Thyroid gland (tissue), 4 donors: Measurements from ENCODE around the gene JSRP1. TPM values are rescaled to one million over a fixed set of nuclear protein-coding genes. Genes with fewer than 3 reads are reported as not detected.

Source experiments
- DNase-seq, 2 donors: peaks; one replicate each; pipeline ENCODE4 v3.0.0-alpha.2; 2019
- H3K27ac ChIP-seq, 3 donors: fragments of 200-600 bp; sonication (generic); 1 replicate in 2 of 3; 2 replicates in 1 of 3; pipeline ENCODE4 v1.5.1; 2016 to 2019; ENCODE audit warnings: mild to moderate bottlenecking in 1 of 3, moderate library complexity in 1 of 3
- H3K27me3 ChIP-seq: fragments of 200-600 bp; sonication (generic); one replicate; pipeline ENCODE4 v1.5.1; 2019
- H3K36me3 ChIP-seq, 2 donors: fragments of 200-600 bp; sonication (generic); one replicate each; pipeline ENCODE4 v1.5.1; 2016 to 2019
- H3K4me1 ChIP-seq, 2 donors: fragments of 200-600 bp; sonication (generic); one replicate each; pipeline ENCODE4 v1.5.1; 2017 to 2019
- H3K4me3 ChIP-seq, 3 donors: fragments of 200-600 bp; sonication (generic); replicated peaks in 1 of 3; 1 replicate in 2 of 3; 2 replicates in 1 of 3; pipeline ENCODE4 v1.5.1; 2016; ENCODE audit warnings: mild to moderate bottlenecking in 1 of 3
- H3K9me3 ChIP-seq: fragments of 200-600 bp; sonication (generic); one replicate; pipeline ENCODE4 v1.5.1; 2017
- CTCF ChIP-seq, 6 experiments: fragments of 200-600 bp in 3 of 6; fragments of 450-650 bp in 3 of 6; sonication (generic) in 3 of 6; IDR thresholded peaks; one replicate each; pipeline ENCODE4 v1.5.1; 2016 to 2019; ENCODE audit warnings: antibody characterized with exemption in 6 of 6, mild to moderate bottlenecking in 2 of 6, inconsistent platforms in 1 of 6, moderate library complexity in 1 of 6
- POLR2A ChIP-seq, 2 donors: fragments of 450-650 bp; IDR thresholded peaks; one replicate each; pipeline ENCODE4 v1.6.1; 2017; ENCODE audit warnings: antibody characterized with exemption in 2 of 2, mild to moderate bottlenecking in 2 of 2, moderate library complexity in 1 of 2
- WGBS, 2 donors: methylation state at CpG; one replicate each; pipeline ENCODE4 v1.1.5; 2017; 5-methylcytosine and 5-hydroxymethylcytosine counted together
- intact Hi-C: fragments of 100-400 bp; cut with DNase I; formaldehyde crosslinking; loops from one replicate; pipeline ENCODE4 v1.15.1; 2023
- total RNA-seq, 4 donors: library from RNA; depleted of rRNA; stranded (reverse); fragments of >200 nt; gene quantifications; one replicate each; pipeline ENCODE4 v1.2.3, GENCODE V29; 2016

The JSRP1 gene
- total RNA-seq, 4 donors from 2014 or later, result not detected

DNA sequence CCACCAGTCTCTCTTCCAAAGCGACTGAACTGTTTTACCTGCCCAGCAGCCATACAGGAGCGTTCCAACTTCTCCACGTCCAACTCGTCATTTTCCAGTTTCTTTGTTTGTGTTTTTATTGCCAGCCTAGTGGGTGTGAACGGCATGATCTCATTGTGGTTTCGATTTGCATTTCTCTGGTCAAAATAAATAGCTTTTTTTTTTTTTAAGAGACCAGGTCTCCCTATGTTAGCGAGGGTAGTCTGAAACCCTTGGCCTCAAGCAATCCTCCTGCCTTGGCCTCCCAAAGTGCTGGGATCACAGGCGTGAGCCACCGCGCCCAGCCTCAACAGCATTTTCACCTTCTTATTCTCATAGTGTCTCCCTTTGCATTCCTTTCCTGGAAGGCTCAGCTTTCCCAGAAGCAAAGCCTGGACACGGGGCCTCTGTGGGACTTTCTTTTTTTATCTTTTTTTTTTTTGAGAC is 4.2 kb upstream of the JSRP1 start:
- TF ChIP-seq POLR2A (IDR thresholded peaks at IDR 0.05), result no peak
- TF ChIP-seq CTCF (IDR thresholded peaks at IDR 0.05), result no peak
- Histone ChIP-seq H3K9me3 (no peaks in the 10 kb centered on the region), H3K36me3 (no peaks in the 10 kb centered on the region), H3K4me1 (no peaks in the 10 kb centered on the region), H3K27ac (no peak overlapping the region), H3K27me3 (no peaks in the 10 kb centered on the region), H3K4me3 (no peak overlapping the region)
- WGBS, 2 donors, result 79 to 81% methylated on average over 11 of the region's 11 CpGs
- intact Hi-C loops, result no loop called here
- DNase-seq, result no peak

DNA sequence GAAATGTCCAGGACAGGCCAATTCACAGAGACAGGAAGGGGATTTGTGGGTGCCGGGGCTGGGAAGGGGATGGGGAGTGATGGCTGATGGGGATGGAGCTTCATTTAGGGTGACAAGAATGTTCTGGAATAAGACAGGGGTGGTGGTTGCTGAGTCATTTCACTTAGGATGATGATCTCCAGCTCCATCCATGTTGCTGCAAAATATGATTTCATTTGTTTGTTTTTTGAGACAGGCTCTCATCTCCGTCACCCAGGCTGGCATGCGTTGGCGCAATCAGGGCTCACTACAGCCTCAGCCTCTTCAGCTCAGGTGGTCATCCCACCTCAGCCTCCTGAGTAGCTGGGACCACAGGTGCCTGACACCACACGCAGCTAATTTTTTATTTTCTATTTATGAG is 3.1 kb upstream of the JSRP1 start:
- H3K36me3 ChIP-seq, result no peaks in the 10 kb centered on the region
- H3K9me3 ChIP-seq, result no peaks in the 10 kb centered on the region
- no peaks in the 10 kb centered on the region for H3K27me3 ChIP-seq
- DNase-seq, result no peak
- H3K27ac ChIP-seq, result no peak overlapping the region
- no peak for TF ChIP-seq POLR2A (IDR thresholded peaks at IDR 0.05)
- no peak for TF ChIP-seq CTCF (IDR thresholded peaks at IDR 0.05)
- H3K4me1 ChIP-seq, result no peaks in the 10 kb centered on the region
- intact Hi-C loops, result no loop called here
- 89 to 94% methylated on average over 5 of the region's 5 CpGs for WGBS, 2 donors
- no peak overlapping the region for H3K4me3 ChIP-seq

GRCh38 chr19:2255112-2255845 is 938 bp downstream of the JSRP1 start:
- 70 to 83% methylated on average over 11 to 14 of the region's 16 CpGs for WGBS, 2 donors
- Histone ChIP-seq H3K9me3 (no peaks in the 10 kb centered on the region), H3K4me1 (peaks cover 0 to 33% of the 10 kb centered on the region in 2 donors), H3K27ac (no peak overlapping the region), H3K36me3 (no peaks in the 10 kb centered on the region), H3K27me3 (peaks cover 12% of the 10 kb centered on the region), H3K4me3 (no peak overlapping the region)
- no peak for DNase-seq
- TF ChIP-seq CTCF (IDR thresholded peaks at IDR 0.05), result no peak
- TF ChIP-seq POLR2A (IDR thresholded peaks at IDR 0.05), result no peak
- intact Hi-C loops, result no loop called here

DNA sequence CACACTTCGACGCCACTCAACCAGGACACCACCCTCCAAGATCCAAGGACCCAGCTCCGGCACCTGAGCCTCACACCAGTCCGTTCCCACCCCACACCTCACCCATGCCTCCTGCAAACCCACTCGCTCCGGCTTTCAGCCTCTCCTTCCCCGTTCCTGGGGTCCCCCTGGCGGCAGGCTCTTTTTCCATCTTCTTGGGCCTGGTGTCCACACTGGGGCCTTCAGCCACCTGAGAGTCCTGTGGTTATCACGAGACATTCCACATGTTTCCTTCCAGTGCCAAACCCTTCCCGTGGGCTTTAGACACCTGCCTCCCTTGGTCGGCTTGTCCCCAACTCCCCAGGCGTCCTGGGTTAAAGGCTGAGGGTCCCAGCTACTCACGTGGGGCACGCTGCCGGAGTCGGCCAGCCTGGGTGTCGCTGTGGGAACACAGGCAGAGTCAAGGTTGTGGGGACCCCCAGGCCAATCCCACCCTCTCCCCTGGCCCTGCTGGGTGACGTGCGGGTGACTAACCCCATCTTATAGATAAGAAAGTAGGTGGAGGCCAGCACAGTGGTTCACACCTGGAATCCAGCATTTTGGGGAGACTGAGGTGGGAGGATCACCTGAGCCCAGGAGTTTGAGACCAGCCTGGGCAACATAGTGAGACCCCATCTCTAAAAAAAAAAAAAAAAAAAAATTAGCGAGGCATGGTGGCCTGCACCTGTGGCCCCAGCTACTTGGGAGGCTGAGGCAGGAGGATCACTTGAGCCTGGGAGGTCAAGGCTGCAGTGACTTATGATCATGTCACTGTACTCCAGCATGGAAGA is 1.9 kb downstream of the JSRP1 start:
- 63 to 73% methylated on average over 13 to 20 of the region's 20 CpGs for WGBS, 2 donors
- no peak for DNase-seq
- Histone ChIP-seq H3K4me1 (peaks cover 0 to 38% of the 10 kb centered on the region in 2 donors), H3K27ac (no peak overlapping the region), H3K4me3 (no peak overlapping the region), H3K27me3 (peaks cover 12% of the 10 kb centered on the region), H3K36me3 (no peaks in the 10 kb centered on the region), H3K9me3 (no peaks in the 10 kb centered on the region)
- intact Hi-C loops, result no loop called here
- TF ChIP-seq POLR2A (IDR thresholded peaks at IDR 0.05), result no peak
- peak in 1 of 6 experiments; percentile 18 for TF ChIP-seq CTCF (IDR thresholded peaks at IDR 0.05)
